Frontal cortex (tissue), 4 donors: ENCODE data around the gene C10orf62. TPM values are rescaled to one million over a fixed set of nuclear protein-coding genes. Genes with fewer than 3 reads are reported as not detected.

Experiments used
- DNase-seq, 2 donors: peaks; one replicate each; pipeline ENCODE4 v3.0.0; 2012; ENCODE audit warnings: low spot score in 2 of 2
- FAIRE-seq: peaks from 2 replicates; lab custom pipeline; 2012; peaks lifted over from hg19 to GRCh38; lab: Jason Lieb, UNC
- total RNA-seq: library from RNA; depleted of rRNA; stranded (reverse); fragments of >200 nt; gene quantifications from one replicate; pipeline ENCODE4 v1.2.3, GENCODE V29; 2014
- donor health status: control.
- donor health status: control.
- donor health status: control.

C10orf62 gene
- total RNA-seq, 1 donor from 2014 or later, result not detected

DNA sequence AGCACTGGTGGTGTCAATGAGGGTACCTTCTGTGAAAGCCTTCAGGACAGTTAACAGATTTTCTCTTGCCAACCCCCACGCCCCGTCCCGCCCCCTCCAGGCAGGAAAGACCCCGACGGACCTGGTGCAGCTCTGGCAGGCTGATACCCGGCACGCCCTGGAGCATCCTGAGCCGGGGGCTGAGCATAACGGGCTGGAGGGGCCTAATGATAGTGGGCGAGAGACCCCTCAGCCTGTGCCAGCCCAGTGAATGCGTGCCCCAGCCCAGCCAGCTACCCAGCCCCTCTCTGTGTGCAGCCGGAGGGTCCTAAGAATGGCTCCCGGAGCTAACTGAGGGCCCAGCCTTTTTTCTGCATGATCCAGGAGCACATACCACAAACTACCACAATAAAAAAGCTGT lies 6.0 kb upstream of the C10orf62 start:
- DNase-seq, result no peak
- no peak for FAIRE-seq

DNA sequence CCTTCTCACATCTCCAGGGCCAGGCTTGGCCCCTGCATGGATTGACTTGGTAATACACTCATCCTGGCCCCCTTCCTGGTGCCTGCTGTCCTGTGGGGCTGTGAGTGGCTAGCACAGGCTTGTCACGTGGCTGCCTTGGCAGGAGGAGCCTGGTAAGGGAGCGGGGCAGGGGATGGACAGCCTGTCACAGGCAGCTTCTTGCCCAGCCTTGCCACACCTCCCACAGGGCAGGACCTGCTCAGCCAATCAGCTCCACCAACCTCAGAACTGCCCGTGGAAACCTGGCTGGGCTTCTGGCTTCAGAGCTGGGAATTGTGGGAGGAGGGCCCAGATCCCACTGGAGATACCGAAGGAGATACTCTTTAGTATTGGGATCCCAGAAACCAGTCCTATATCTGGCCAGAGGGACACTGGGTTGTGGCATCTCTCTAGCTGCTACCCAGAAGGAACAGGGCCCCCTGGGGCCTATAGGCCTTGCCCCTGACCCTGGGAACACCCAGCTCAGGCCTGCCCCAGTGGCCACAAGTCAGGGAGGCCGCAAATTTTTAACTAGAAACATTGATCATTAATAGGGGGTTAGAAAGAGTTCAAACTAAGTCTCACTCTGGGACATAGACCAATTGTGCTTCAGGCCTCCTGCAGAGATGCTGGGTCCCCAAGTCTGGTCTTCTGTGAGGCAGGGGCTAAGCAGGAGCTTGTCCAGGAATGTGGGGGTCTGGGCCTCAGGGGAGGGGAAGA lies 5.3 kb upstream of the C10orf62 start, which contains the start of gene HOGA1:
TSS of gene HOGA1 (plus strand) at position 330 of the 738 bp plus-strand sequence. CDS start at position 645, 315 bp downstream.
- peak; percentile 82 for DNase-seq

DNA sequence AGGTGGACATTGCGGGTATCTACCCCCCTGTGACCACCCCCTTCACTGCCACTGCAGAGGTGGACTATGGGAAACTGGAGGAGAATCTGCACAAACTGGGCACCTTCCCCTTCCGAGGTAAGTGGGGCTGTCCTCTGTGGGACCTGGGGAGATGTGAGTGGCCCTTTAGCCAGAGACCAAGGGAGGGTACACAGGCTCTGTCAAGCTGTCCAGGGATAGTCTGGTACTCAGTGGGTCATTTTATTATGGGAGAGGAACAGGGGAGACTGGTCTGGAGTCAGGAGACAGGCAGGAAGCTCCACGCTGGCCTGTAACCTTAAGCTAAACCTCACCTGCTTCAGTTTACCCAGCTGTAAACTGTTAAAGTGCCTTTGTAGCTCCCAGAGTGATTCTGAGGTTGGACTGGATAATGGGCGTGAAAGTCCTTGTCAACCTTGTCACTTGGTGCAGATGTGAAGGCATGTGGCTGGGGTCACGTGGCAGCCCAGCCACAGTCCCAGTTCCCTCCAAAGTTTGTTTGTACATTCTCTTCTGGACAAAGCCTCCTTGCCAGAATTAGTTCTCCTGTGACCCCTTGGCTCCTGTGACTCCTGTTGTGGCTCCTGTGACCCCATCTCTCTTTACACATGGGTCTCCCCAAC lies 4.6 kb upstream of the C10orf62 start:
- no peak for FAIRE-seq
- DNase-seq, result no peak

More for the DNA sequence above, 5.3 kb upstream of the C10orf62 start, which contains the start of gene HOGA1:
- no peak for FAIRE-seq

DNA sequence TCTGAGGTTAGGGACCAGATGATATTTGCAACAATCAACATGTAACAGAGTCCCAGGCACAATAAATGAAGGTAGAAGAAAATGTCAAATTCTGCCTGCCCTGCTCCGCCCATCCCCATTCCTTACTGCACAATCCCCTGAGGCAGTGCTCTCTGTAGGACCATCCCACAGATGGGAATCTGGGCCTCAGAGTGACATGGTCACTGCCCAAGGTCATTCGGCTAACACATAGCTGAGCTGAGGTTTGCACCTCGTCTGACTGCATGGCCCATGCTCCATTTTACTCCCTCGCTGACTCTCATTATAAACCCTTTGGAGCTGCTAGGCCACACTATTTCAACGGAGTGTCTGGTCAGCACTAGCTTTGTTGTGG lies 4.1 kb upstream of the C10orf62 start:
- DNase-seq, result no peak
- FAIRE-seq, result no peak

DNA sequence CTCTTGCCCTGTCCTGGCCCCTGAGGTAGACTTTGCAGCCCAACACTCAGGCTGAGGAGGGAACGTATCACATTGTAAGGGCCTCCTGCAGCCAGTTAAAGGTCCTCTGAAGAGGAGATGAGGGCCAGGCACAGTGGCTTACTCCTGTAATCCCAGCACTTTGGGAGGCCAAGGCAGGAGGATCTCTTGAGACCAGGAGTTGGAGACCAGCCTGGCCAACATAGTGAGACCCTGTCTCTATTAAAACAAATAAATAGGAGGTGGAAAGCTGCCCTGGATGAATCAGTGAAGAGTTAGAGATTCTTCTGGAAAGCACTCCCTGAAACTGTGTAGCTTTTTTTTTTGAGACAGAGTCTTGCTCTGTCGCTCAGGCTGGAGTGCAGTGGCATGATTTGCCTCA lies 2.3 kb upstream of the C10orf62 start:
- DNase-seq (no peak), FAIRE-seq (no peak)

DNA sequence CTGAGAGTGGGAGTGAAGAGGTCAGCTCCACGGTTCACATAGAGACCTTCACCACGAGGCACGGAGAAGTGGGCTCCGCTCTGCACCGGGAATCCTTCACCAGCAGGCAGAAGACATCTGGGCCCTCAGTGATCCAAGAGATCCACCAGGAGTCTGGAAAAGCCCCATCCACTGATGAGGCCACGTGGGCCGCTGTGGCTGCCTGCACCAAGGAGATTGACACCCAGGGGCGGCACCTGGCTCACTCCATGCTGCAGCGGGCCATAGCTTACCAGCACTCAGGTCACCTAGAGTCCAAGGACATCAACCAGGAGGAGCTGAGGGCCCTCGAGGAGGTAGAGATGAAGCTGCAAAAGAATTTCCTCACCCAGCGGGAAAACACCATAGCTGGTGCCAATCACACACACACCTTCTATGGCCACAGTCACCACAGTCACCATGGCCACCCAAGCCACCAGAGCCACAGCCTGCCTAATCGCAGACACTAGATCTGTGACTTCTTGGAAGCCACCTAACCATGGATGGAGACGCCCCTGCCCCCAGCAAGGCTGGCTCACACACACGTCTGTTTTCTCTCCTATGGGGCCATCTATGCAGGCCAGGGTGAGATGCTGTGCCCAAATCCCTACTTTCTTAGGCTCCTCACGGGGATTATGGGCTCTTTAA lies 694 bp downstream of the C10orf62 start:
- no peak for DNase-seq
- FAIRE-seq, result no peak

DNA sequence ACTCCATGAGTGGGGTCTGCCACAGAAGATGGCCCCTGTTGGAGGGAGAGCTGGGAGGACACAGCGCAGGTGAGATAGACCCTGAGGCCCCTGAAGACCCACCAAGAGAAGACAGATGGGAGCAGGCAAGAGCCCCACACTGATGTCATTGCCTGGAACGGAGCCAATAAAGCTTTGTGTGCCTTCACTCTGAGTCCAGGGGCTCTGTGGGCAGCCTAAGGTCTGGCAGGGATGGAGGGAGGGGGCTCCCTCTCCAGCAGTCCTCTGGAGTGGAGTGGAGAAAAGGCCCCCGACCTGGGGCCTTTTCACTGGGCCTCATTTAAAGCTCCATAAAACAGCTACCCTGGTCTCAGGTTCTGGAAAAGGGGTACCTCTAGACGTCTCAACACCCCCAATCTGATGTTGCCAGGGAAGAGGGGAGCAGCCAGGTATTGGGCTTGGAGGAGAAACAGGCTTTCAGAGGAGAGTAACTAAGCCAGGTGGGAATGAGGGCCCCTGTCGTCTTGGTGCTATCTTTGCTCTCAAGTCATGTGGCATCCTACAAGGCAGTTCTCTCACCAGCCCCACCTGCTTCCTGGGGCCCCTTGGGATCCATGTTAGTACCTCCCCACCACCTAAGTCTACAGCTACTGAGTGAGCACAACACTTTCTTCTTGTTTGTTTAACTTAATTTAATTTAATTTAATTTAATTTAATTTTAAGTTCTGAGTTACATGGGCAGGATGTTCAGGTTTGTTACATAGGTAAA lies 1.4 kb downstream of the C10orf62 start:
- no peak for DNase-seq

DNA sequence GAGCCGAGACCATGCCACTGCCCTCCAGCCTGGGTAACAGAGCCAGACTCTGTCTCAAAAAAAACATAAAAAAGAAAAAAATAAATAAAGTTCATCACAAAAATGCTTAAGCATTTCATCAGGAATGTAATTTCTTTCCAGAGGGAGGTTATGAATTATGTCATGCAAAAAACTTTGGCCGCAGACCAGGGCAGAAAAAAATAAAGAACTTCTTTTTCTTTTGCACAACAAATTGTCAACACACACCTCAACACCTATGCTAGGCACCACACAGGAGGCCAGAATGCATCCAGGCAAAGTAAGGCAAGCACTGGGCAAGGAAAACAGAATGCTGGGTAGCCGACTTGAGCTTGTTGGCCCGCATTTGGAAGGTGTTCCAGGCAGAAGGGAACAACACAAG lies 3.9 kb downstream of the C10orf62 start:
- FAIRE-seq (no peak), DNase-seq (no peak)

More for the DNA sequence above, 1.4 kb downstream of the C10orf62 start:
- FAIRE-seq, result no peak

DNA sequence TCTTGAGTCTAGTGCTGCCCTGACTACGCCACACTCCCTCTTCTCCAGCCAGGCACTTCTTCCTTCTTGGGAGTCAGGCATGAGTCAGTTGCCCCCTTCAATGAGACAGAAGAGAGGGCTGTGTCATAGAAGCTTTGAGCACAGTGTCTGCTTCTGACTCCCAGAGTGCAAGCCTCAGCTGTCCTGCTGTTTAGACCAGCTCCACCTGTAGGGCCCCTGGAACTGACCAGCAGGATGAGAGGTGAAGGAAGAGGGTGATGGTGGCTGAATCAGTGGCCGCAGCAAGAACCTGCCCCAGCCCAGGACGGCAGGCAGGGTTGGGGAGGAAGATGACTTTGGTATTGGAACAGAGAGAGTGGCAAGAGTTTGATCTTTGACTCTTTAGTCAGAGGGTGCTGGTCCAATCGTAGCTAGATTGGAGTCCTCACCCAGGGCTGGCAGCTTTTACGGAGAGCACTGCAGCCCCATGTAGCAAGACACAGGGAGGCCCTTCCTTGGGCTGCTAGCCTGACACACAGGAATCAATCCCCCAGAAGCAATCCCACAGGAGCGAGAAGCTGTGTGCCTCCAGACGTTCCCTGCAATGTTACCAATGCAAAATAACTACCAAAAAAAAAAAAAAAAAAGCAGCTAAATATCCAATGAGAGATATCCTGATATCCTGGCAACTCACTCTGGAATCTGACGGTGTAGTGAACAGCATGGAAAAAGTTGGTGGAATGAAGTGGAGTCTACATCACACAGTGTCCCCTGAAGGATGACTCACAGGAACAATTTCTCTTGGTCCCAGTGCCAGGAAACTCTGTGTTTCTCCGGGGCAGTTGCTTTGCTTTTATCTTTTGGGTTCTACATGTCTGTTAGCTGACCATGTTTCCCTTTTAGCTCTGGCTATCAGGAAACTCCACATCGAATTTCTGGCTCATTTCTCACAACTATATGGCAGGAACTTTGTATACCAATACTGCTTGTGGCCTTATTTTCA lies 6.9 kb downstream of the C10orf62 start:
- DNase-seq (no peak), FAIRE-seq (no peak)

DNA sequence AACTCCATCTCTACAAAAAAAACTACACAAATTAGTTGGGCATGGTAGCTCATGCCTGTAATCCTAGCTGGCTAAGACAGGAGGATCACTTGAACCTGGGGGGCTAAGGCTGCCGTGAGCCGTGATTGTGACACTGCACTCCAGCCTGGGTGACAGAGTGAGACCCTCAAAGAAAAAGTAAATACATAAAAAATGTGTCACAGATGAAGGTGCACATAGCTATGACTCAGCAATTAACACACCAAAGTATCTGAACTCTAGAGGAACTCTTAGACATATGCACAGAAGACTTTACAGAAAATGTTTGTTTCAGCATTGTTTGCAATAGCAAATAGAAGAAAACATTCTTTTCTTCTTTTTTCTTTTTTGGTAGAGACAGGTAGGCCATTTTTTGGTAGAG lies 8.3 kb downstream of the C10orf62 start:
- no peak for DNase-seq
- FAIRE-seq, result no peak

DNA sequence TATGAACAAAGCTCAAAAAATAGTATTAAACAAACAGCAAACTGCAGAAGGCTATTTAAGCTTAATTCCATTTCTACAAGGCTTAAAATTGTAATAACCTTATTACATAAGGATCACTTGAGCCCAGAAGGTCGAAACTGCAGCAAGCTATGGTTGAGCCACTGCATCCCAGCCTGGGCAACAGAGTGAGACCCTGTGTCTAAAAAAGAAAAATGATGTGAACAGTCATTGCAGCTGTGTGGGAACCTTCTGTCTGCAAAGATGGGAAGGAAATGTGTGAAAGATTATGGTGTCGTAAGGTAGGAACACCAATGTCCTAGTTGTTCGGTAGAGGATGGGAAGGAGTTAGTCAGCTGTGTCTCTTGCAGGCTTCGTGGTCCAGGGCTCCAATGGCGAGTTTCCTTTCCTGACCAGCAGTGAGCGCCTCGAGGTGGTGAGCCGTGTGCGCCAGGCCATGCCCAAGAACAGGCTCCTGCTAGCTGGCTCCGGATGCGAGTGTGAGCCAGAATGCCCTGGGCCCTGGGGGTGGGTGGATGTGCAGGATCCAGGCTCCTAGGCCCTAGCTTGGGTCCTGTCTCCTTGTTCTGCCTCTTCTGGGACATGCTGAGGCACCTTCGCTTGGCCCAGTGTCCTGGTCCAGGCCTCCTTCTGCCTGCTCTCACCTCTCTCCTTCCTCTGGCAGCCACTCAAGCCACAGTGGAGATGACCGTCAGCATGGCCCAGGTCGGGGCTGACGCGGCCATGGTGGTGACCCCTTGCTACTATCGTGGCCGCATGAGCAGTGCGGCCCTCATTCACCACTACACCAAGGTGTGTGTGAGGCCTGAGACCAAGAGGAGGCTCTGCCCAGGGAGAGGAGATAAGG lies 9.1 kb downstream of the C10orf62 start:
- DNase-seq (no peak), FAIRE-seq (no peak)

DNA sequence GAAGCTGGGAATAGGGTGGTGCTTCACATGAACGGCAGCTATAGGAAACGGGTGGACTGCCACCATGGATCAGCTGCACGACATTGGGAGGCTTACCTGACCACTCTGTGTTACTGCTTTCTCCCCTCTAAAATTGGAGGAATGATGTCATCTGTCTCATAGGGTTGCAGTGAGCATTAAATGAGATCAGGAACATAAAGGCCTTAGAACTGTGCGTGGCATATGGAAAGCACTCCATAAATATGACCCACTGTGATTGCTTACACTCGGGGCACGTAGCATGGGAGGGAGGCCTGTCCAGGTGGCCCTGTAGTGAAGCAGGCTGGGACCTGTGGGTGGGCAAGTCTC lies 9.7 kb downstream of the C10orf62 start:
- FAIRE-seq, result no peak
- DNase-seq, result no peak

DNA sequence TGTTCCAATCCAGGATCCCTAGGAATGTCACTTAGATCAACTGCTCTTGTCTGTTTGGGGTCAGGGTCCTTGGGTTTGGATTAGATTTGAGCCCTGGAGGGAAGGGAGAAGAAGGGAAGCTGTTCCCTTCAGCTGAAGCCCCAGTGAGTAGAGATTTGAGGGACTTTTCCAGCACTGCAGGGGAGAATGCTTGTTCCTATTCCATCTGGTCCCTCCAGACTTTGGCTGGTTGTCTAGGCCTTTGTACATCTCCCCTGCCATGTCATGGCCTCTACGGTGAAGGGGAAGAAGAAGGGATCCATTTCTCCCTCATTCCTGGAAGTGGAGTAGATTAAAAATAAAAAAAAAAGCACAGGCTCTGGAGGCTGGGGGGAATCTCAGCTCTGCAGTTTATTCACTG lies 11.1 kb downstream of the C10orf62 start:
- no peak for DNase-seq
- no peak for FAIRE-seq

DNA sequence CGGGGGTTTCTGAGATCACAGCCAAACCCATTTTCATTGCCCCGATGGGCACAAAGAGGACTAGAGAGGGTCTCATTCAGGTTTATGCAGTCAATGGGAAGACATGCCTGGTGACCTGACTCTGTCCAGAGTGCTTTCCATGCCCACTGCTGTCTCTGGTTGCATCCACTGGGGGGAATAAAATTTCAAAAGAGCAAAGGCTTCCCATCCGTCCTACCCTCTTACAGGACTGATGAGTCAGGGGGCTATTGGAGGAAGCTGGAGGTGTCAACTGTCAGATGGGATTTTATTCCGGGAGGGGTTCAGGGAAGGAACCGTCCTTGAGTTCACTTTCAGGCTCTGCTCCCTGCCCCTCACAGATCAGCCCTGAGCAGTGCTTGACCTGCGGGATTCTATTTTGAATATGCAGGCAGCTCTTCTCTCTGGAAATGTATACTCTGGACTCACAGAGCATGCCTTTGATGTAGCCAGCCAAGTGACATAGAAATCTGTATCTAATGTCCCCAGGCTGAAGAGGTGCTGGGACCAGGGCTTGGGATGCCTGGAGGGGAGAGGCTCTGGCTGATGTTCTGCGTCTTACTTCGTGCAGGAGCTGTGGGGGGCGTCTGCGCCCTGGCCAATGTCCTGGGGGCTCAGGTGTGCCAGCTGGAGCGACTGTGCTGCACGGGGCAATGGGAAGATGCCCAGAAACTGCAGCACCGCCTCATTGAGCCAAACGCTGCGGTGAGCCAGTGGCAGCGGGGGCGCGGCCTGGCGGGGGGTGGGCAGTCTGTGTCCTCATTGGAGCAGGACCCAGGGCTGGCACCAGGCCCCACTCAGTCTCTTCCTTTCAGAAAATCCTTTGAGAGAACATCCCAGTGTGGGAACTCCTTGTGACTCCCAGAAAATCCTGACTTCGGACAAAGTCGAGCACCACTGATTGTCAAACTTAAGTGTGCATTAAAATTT lies 12.0 kb downstream of the C10orf62 start:
- FAIRE-seq (no peak), DNase-seq (no peak)

DNA sequence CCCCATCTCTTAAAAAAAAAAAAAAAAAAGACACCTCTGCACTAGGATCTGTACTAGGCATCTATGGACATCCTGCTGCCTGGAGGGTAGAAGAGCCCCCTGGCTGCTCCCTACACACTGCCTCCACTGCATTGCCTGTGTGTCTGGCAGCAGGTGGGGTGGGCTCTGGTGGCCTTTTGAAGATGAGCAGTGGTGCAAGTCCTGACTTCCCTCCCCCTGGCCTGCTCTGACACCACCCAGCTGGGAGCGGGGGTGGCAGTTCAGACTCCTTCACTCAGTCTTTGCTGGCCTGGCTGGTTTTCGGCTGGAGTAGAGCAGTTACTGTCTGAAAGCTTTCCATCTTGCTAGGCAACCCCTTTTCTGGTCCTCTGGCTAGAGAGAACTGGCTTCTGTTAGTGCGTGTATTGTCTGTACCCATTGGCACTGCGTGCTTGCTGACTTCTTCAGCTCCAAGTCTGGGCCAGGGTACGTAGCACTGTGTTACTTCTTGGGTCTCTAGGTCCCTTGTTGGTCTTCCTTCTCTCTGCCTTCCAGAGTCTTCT lies 17.6 kb downstream of the C10orf62 start:
- DNase-seq (no peak), FAIRE-seq (no peak)

DNA sequence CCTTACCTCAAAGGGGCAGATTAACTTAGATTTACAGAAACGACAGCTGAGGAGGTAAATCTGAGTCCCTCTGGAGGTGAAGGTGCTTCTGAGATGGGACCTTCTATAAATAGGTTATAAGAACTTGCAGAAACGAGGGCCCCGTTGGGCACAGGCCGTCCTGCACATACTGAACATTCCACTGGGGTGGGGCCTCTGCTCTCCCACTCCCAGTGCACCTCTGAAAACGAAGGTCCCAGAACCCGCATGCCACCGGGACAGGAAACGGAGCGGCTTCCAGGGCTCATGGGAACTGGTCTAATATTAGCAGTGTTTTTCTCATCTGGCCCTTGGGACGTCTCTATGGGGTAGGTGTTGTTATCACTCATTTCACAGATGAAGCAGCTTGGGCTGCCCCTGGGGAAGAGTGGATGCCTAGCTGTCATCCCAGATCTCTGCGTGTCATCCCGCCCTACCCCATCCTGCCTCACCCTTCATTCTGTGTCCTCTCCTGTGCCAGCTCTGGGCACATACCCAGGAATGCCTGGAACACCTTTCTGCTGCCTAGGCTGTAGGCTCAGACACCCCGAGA lies 19.6 kb downstream of the C10orf62 start:
- no peak for FAIRE-seq

DNA sequence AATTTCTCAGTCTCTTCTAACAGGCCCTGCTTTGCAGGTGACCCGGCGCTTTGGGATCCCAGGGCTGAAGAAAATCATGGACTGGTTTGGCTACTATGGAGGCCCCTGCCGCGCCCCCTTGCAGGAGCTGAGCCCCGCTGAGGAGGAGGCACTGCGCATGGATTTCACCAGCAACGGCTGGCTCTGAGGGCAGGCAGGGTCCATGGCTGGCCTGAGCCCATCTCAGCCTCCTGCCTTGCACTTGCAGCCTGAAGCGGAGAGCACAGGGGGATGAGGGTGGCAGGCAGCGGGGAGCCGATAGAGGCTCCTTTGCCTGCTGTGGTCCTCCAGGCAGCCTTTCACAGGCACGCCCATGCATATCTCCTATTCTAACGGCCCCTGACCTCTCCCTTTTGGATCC lies 22.0 kb downstream of the C10orf62 start:
- FAIRE-seq (no peak), DNase-seq (no peak)

More for the DNA sequence above, 19.6 kb downstream of the C10orf62 start:
- no peak for DNase-seq
